HCT116 (cell line): ENCODE data around the gene HOMER1.

Source experiments
- CEBPB ChIP-seq: IDR thresholded peaks from 2 replicates; pipeline ENCODE4 v1.6.1; 2012; ENCODE audit warnings: low read depth
- EZH2 ChIP-seq: fragments of 200-600 bp; sonication (generic); IDR thresholded peaks from 2 replicates; pipeline ENCODE4 v1.6.1; 2017; ENCODE audit warnings: antibody characterized with exemption, mixed run types
- FOSL1 ChIP-seq: IDR thresholded peaks from 2 replicates; pipeline ENCODE4 v1.6.1; 2012; ENCODE audit warnings: low read depth
- JUND ChIP-seq: IDR thresholded peaks from 2 replicates; pipeline ENCODE4 v1.6.1; 2012
- POLR2A ChIP-seq: IDR thresholded peaks from 2 replicates; pipeline ENCODE4 v1.7.0; 2011; ENCODE audit warnings: borderline replicate concordance; ENCODE audit not compliant: insufficient read depth, insufficient read length; ENCODE audit errors: extremely low read depth
- SP1 ChIP-seq: IDR thresholded peaks from 2 replicates; pipeline ENCODE4 v1.6.1; 2012; ENCODE audit warnings: low read depth
- ZNF274 ChIP-seq: fragments of 200-500 bp; sonication (Bioruptor generic); IDR thresholded peaks from 2 replicates; pipeline ENCODE4 v1.6.1; 2014; ENCODE audit warnings: mild to moderate bottlenecking, low read depth, low read length, inconsistent platforms
- TF ChIP-seq, protein P1 (sequence below), 3 experiments: fragments of 200-600 bp in 1 of 3; sonication (generic) in 1 of 3; IDR thresholded peaks in 2 of 3; conservative IDR thresholded peaks in 1 of 3; 2 replicates each; pipeline ENCODE4 v1.5.1; 2012 to 2017; ENCODE audit warnings: low read depth in 2 of 3, low read length in 2 of 3, antibody characterized with exemption in 1 of 3, borderline replicate concordance in 1 of 3, control low read depth in 1 of 3, mild to moderate bottlenecking in 1 of 3, mixed read lengths in 1 of 3, mixed run types in 1 of 3, moderate library complexity in 1 of 3; ENCODE audit not compliant: insufficient read depth in 1 of 3
- TF ChIP-seq, protein P2 (sequence below): IDR thresholded peaks from 2 replicates; pipeline ENCODE4 v1.6.1; 2012; ENCODE audit warnings: low read depth

DNA sequence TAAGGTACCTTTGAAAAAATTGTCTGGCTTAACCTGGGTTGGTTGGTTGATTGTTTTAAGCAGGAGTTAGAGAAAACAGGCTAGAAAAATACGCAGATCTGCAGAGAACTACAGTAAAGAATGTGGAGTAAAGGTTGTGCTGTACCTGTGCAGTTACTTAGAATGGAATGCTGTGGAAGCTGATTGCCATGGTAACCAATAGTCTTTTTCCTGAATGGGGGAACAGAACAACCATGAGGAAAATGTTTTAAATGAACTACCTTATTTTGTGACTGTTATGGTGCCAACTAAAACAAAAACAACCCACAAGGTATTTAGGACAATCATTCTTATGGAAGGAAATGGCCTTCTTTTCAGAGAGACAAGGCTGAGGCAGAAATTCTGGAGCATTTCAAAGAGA lies 4.8 kb upstream of the HOMER1 start:
- TF ChIP-seq EZH2 (no peak), POLR2A (no peak), FOSL1 (no peak), JUND (no peak), SP1 (no peak), CEBPB (no peak), ZNF274 (no peak)
- TF ChIP-seq, protein P1, sequence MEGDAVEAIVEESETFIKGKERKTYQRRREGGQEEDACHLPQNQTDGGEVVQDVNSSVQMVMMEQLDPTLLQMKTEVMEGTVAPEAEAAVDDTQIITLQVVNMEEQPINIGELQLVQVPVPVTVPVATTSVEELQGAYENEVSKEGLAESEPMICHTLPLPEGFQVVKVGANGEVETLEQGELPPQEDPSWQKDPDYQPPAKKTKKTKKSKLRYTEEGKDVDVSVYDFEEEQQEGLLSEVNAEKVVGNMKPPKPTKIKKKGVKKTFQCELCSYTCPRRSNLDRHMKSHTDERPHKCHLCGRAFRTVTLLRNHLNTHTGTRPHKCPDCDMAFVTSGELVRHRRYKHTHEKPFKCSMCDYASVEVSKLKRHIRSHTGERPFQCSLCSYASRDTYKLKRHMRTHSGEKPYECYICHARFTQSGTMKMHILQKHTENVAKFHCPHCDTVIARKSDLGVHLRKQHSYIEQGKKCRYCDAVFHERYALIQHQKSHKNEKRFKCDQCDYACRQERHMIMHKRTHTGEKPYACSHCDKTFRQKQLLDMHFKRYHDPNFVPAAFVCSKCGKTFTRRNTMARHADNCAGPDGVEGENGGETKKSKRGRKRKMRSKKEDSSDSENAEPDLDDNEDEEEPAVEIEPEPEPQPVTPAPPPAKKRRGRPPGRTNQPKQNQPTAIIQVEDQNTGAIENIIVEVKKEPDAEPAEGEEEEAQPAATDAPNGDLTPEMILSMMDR (IDR thresholded peaks at IDR 0.05 in 2 of 3, conservative IDR thresholded peaks at IDR 0.05 in 1 of 3; ENCODE audit: borderline replicate concordance in 1 of 3, insufficient read depth in 1 of 3, low read depth in 2 of 3, low read length in 2 of 3): no peak
- TF ChIP-seq, protein P2, sequence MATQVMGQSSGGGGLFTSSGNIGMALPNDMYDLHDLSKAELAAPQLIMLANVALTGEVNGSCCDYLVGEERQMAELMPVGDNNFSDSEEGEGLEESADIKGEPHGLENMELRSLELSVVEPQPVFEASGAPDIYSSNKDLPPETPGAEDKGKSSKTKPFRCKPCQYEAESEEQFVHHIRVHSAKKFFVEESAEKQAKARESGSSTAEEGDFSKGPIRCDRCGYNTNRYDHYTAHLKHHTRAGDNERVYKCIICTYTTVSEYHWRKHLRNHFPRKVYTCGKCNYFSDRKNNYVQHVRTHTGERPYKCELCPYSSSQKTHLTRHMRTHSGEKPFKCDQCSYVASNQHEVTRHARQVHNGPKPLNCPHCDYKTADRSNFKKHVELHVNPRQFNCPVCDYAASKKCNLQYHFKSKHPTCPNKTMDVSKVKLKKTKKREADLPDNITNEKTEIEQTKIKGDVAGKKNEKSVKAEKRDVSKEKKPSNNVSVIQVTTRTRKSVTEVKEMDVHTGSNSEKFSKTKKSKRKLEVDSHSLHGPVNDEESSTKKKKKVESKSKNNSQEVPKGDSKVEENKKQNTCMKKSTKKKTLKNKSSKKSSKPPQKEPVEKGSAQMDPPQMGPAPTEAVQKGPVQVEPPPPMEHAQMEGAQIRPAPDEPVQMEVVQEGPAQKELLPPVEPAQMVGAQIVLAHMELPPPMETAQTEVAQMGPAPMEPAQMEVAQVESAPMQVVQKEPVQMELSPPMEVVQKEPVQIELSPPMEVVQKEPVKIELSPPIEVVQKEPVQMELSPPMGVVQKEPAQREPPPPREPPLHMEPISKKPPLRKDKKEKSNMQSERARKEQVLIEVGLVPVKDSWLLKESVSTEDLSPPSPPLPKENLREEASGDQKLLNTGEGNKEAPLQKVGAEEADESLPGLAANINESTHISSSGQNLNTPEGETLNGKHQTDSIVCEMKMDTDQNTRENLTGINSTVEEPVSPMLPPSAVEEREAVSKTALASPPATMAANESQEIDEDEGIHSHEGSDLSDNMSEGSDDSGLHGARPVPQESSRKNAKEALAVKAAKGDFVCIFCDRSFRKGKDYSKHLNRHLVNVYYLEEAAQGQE: no peak
